Upper lobe of left lung (tissue), 4 donors: ENCODE results near the gene RIMS1.

Experiments used
- CTCF ChIP-seq, 6 experiments: fragments of 450-650 bp in 4 of 6; fragments of 200-600 bp in 2 of 6; sonication (generic) in 2 of 6; IDR thresholded peaks; one replicate each; pipeline ENCODE4 v1.5.1; 2016 to 2019; ENCODE audit warnings: antibody characterized with exemption in 6 of 6
- EP300 ChIP-seq, 4 donors: sonication (generic); formaldehyde crosslinking; IDR thresholded peaks; one replicate each; pipeline ENCODE4 v1.5.1; 2017; ENCODE audit warnings: antibody characterized with exemption in 4 of 4, control low read depth in 2 of 4
- POLR2A ChIP-seq, 4 donors: fragments of 450-650 bp; IDR thresholded peaks; one replicate each; pipeline ENCODE4 v1.5.1; 2016 to 2017; ENCODE audit warnings: antibody characterized with exemption in 4 of 4, mild to moderate bottlenecking in 2 of 4

GRCh38 chr6:72133324-72133723, 247.0 kb downstream of the RIMS1 start:
- TF ChIP-seq POLR2A (IDR thresholded peaks at IDR 0.05) (no peak), CTCF (IDR thresholded peaks at IDR 0.05) (no peak), EP300 (IDR thresholded peaks at IDR 0.05) (no peak)
